HepG2 (cell line): ENCODE measurements around the gene PPIA.

ENCODE experiments used
- CREB1 ChIP-seq, 2 experiments: fragments of 450-650 bp in 1 of 2; IDR thresholded peaks; 2 replicates each; pipeline ENCODE4 v1.6.1; 2016 to 2017; ENCODE audit warnings: control low read depth in 1 of 2, mild to moderate bottlenecking in 1 of 2, missing compliant biosample characterization in 1 of 2, missing genetic modification characterization in 1 of 2
- SMC3 ChIP-seq: IDR thresholded peaks from 2 replicates; pipeline ENCODE4 v1.6.1; 2011; ENCODE audit warnings: low read length, improper control_type of control experiment
- ZHX2 ChIP-seq, 2 experiments: sonication (generic) in 1 of 2; formaldehyde crosslinking in 1 of 2; IDR thresholded peaks; 2 replicates each; pipeline versions ENCODE4 v1.6.1 to v1.9.0; 2014 to 2022; ENCODE audit warnings: antibody characterized with exemption in 1 of 2, borderline replicate concordance in 1 of 2, inconsistent platforms in 1 of 2, low read depth in 1 of 2, missing genetic modification reagents in 1 of 2

- TF ChIP-seq SMC3 = no peak
- TF ChIP-seq CREB1 (IDR thresholded peaks at IDR 0.05) = no peak
- no peak for TF ChIP-seq CREB1 (CRISPR knock-in tag; IDR thresholded peaks at IDR 0.05)
- no peak for TF ChIP-seq ZHX2 (IDR thresholded peaks at IDR 0.05; ENCODE audit: low read depth)
- no peak for TF ChIP-seq ZHX2 (CRISPR knock-in tag; IDR thresholded peaks at IDR 0.05; ENCODE audit: borderline replicate concordance)
These were observed 28.5 kb downstream of the PPIA start for GRCh38 chr7:44824894-44825526.
